Uterus (tissue), 2 donors: Measurements from ENCODE around the gene STK39.

Experiments
- POLR2A ChIP-seq, 2 donors: fragments of 450-650 bp; IDR thresholded peaks; one replicate each; pipeline ENCODE4 v1.6.1; 2016; ENCODE audit warnings: antibody characterized with exemption in 2 of 2, mild to moderate bottlenecking in 1 of 2, moderate library complexity in 1 of 2
- TF ChIP-seq, protein P1 (sequence below), 4 experiments: fragments of 200-600 bp in 2 of 4; fragments of 450-650 bp in 2 of 4; sonication (generic) in 2 of 4; IDR thresholded peaks; one replicate each; pipeline ENCODE4 v1.5.1; 2016 to 2019; ENCODE audit warnings: antibody characterized with exemption in 4 of 4, mild to moderate bottlenecking in 2 of 4, moderate library complexity in 1 of 4

DNA sequence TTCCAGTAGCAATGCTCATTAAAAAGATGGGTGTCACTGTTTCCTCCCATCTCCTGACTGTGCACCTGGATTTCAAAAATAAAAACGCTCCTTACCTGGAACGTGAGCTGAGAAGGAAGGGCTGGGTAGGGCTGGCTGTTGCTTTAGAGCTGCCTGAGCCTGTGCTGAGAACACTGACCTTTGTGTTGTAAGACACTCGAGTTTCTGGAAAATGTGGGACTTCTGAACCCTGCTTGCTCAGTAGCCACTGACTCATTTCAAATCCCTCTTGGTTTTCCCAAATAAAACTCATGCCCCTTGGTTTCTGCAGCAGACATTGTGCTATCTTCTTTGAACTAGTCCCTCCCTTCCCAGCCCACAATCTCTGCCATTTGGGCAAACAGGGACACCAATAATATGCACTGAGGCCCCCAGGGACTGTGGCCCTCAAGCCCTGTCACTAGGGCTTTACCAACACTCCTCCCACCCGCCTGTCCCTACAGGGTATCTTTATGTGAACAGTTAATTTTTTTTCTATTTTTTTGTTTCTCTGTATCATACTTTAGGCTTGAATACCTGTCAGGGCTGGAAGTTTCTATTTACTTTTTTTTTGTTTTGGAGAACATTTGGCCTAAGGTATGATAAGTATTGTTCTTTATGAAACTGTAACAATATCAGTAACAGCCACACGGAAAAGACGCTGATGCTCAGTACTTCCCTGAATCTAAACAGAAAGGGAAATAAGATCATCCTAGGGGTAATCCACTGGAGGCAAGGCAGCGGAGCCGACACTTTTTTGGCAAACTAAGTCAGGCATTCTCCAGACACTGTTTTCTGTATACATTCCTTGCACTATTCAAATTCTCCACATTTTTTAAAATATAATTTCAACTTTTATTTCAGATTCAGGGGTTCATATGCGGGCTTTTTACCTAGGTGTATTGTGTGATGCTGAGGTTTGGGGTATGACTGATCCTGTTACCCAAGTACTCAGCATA lies 280.2 kb downstream of the STK39 start:
- no peak for TF ChIP-seq POLR2A (IDR thresholded peaks at IDR 0.05)
- TF ChIP-seq, protein P1, sequence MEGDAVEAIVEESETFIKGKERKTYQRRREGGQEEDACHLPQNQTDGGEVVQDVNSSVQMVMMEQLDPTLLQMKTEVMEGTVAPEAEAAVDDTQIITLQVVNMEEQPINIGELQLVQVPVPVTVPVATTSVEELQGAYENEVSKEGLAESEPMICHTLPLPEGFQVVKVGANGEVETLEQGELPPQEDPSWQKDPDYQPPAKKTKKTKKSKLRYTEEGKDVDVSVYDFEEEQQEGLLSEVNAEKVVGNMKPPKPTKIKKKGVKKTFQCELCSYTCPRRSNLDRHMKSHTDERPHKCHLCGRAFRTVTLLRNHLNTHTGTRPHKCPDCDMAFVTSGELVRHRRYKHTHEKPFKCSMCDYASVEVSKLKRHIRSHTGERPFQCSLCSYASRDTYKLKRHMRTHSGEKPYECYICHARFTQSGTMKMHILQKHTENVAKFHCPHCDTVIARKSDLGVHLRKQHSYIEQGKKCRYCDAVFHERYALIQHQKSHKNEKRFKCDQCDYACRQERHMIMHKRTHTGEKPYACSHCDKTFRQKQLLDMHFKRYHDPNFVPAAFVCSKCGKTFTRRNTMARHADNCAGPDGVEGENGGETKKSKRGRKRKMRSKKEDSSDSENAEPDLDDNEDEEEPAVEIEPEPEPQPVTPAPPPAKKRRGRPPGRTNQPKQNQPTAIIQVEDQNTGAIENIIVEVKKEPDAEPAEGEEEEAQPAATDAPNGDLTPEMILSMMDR (IDR thresholded peaks at IDR 0.05), result no peak
